ENCODE results near the gene TBC1D10A.

TBC1D10A gene

DNA sequence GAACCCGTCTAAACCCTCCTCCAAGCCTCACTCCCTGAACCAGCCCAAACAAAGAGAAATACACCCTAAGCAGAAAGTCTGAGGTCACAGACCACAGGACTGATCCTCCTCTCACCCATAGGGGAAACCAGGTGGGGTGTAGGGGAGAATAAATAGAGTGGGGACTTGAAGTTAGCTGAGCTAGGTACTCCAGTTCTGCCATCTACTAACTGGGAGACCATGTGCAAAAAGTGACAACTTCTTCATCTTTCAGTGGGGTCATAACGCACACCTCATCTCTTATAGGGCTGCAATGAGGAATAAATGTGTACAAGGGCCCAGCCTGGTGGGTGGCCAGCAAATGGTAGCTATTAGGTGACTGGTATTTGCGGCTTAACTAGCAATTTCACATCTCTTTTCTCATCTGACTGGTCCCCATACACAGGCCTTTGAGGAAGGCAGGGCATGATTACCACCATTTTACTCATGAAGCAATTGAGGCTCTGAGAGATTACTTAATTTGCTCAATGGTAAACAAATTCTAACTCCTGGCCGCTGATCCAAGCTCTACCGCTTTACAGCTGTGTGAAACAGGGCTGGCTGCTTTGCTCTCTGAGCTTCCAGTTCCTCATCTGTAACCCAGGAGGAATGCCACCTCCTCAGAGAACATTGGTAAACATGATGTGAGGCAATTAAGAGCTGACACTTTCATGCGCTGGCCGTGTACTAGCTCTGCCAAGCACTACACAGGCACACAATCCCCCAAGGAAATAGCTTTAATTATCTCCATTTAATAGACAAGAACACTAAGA is 16.6 kb downstream of the TBC1D10A start:
- in situ Hi-C loops (cut with HindIII; ENCODE audit: low pct_unique_long_range_greater_than_20kb, low sequenced_read_pairs): no loop called here
- no peak for TF ChIP-seq JUND (IDR thresholded peaks at IDR 0.05; ENCODE audit: low read depth)
- peak in 1 of 2 experiments; percentile 71 for DNase-seq (ENCODE audit: low read depth in 1 of 2, low spot score in 1 of 2)

- no peak for DNase-seq (ENCODE audit: low read depth in 1 of 2, low spot score in 1 of 2)
- TF ChIP-seq JUND (IDR thresholded peaks at IDR 0.05; ENCODE audit: low read depth): no peak
- in situ Hi-C loops (cut with HindIII; ENCODE audit: low pct_unique_long_range_greater_than_20kb, low sequenced_read_pairs): no loop called here
Observed at GRCh38 chr22:30308518-30309230, 18.1 kb downstream of the TBC1D10A start.

DNA sequence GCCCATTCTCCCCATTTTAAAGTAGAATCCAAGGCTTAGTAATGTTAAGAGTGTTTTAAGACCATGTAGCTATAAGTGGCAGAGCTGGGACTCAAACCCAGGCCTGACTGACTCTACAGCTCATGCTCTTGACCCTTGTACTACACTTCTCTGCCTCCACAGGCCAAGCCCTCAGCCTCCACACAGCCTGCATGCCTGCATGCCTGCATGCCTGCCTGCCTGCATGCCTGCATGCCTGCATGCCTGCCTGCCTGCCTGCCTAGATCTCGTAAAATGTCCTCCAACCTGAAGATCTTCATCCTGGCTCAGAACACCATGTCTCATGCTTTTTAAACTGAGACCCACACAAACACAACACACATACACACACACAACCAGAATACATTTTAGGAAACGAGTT is 18.6 kb downstream of the TBC1D10A start:
- DNase-seq (ENCODE audit: low read depth in 1 of 2, low spot score in 1 of 2): no peak
- in situ Hi-C loops (cut with HindIII; ENCODE audit: low pct_unique_long_range_greater_than_20kb, low sequenced_read_pairs): no loop called here
- TF ChIP-seq JUND (IDR thresholded peaks at IDR 0.05; ENCODE audit: low read depth): no peak

DNA sequence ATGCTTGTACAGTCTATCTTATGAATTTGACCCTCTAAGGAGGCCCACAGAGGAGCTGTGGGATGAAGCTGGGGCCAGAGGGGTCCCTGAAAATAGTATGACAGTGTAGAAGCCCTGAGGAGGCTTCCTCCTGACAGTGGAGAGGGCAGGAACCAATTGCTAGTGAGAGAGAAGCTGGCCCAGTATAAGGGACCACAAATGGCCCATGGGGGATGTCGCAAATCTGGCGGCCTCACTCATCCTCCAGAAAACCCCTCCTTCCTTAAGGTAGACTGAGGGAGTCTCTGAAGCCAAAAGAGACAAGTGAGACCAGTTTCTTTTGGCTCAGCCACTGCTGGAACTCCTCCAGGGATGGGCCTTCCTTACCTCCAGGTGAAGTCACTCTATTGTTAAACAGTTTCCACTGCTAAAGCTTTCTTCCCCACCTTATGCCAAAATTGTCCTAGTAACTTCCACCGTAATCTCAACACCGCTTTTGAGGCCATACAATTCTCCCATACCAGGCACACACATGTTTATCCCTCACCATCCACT is 19.6 kb downstream of the TBC1D10A start:
- in situ Hi-C loops (cut with HindIII; ENCODE audit: low pct_unique_long_range_greater_than_20kb, low sequenced_read_pairs): no loop called here
- DNase-seq (ENCODE audit: low read depth in 1 of 2, low spot score in 1 of 2): peak in 1 of 2 experiments; percentile 36
- no peak for TF ChIP-seq JUND (IDR thresholded peaks at IDR 0.05; ENCODE audit: low read depth)

GRCh38 chr22:30306627-30307011 is 20.1 kb downstream of the TBC1D10A start:
- DNase-seq (ENCODE audit: low read depth in 1 of 2, low spot score in 1 of 2): no peak
- in situ Hi-C loops (cut with HindIII; ENCODE audit: low pct_unique_long_range_greater_than_20kb, low sequenced_read_pairs): no loop called here

GRCh38 chr22:30305906-30306626 is 20.7 kb downstream of the TBC1D10A start:
- in situ Hi-C loops (cut with HindIII; ENCODE audit: low pct_unique_long_range_greater_than_20kb, low sequenced_read_pairs): no loop called here
- DNase-seq (ENCODE audit: low read depth in 1 of 2, low spot score in 1 of 2): no peak
- TF ChIP-seq JUND (IDR thresholded peaks at IDR 0.05; ENCODE audit: low read depth): no peak

More at GRCh38 chr22:30306627-30307011, 20.1 kb downstream of the TBC1D10A start:
- no peak for TF ChIP-seq JUND (IDR thresholded peaks at IDR 0.05; ENCODE audit: low read depth)

DNA sequence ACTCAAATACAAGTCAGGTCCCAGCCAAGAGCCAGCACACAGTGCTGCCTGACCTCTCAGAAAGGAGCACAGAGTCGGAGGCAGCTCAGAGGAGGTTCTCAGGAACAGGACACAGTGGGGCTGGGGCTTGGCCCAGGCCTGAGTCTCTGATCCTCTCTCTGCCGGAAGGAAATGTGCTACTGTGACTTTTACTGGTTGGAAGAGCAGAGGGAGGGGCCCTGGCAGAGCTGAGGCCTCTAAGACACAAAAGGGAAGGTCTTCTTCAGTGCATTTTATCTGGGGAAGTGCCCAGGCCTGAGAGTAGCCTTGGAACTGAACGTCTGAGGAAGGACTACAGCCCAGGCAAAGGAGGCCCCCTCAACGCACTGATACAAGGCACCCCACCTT is 21.2 kb downstream of the TBC1D10A start:
- DNase-seq (ENCODE audit: low read depth in 1 of 2, low spot score in 1 of 2): peak in 1 of 2 experiments; percentile 24
- TF ChIP-seq JUND (IDR thresholded peaks at IDR 0.05; ENCODE audit: low read depth): no peak
- in situ Hi-C loops (cut with HindIII; ENCODE audit: low pct_unique_long_range_greater_than_20kb, low sequenced_read_pairs): no loop called here

GRCh38 chr22:30304495-30305244 is 22.1 kb downstream of the TBC1D10A start:
- TF ChIP-seq JUND (IDR thresholded peaks at IDR 0.05; ENCODE audit: low read depth): no peak
- in situ Hi-C loops (cut with HindIII; ENCODE audit: low pct_unique_long_range_greater_than_20kb, low sequenced_read_pairs): no loop called here
- peak in 1 of 2 experiments; percentile 55 for DNase-seq (ENCODE audit: low read depth in 1 of 2, low spot score in 1 of 2)

DNA sequence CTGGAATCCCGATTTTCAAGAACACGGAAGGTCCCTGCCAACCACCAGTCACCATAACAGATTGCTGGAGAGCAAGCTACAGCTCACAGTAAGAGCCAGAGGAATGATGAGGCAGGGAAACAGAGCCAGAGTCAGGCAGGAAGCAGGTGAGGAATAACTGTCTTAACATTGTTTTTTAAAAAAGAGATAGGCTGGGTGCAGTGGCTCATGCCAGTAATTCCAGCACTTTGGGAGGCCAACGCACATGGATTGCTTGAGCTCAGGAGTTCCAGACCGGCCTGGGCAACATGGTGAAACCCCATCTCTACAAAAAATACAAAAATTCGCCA is 24.0 kb downstream of the TBC1D10A start:
- DNase-seq (ENCODE audit: low read depth in 1 of 2, low spot score in 1 of 2): peak in 1 of 2 experiments; percentile 13
- no peak for TF ChIP-seq JUND (IDR thresholded peaks at IDR 0.05; ENCODE audit: low read depth)
- in situ Hi-C loops (cut with HindIII; ENCODE audit: low pct_unique_long_range_greater_than_20kb, low sequenced_read_pairs): no loop called here

DNA sequence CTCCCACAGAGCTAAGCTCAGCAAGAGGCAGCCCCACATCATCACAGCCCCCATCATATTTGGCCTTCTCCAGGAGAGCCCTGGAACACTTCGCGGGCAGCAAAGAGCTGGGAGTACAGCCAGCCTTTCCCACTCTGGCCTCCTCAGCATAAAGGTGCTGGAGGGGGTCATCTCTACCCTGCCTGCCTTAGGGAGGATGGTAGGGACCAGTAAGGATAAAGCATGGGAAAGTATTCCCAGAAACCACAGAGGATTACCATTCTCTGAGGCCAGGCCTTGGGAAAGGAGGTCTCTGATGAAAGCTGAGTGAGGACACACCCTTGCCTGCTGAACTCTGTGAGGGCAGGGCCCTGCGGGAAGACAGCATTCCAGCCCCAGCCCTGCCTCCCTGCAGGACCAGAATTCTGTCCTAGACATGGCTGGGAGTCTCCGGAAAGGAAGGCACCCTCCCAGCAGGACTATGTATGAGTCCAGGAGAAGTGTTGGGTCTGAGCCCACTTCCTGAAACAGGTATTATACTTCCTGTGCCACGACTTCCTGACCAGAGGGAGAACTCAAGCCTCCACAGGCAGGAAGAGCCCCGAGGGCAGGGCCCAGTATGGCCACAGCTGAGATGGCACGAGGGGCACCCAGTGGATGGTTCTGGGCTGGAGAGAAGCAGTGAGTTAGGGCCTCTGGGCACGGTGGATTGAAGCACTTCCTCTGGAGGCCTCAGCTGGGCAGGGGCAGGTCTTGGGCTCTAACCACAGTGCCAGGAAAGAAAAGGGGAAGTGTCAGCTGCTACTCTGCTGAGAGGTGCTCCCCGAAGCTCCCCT is 24.5 kb downstream of the TBC1D10A start:
- in situ Hi-C loops (cut with HindIII; ENCODE audit: low pct_unique_long_range_greater_than_20kb, low sequenced_read_pairs): no loop called here
- no peak for TF ChIP-seq JUND (IDR thresholded peaks at IDR 0.05; ENCODE audit: low read depth)
- DNase-seq (ENCODE audit: low read depth in 1 of 2, low spot score in 1 of 2): peak in 1 of 2 experiments; percentile 63

DNA sequence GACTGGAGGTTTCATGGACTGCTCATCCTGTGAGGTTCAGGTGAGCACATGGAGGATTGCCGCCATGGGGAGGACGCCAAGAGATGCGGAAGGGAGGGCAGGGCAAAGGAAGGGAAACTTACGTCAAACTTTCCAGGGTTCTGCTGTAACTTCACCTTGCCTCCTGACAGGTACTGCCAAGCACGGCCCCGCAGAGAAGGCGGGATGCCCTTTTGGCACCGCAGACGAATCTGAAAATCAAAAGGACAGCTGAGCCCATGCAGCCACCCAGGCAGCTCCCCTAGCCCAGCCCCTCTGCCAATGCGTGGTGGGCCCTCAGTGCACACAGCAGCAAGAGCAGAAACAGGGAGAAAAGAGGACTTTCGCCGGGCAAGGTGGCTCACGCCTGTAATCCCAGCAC is 27.4 kb downstream of the TBC1D10A start:
- in situ Hi-C loops (cut with HindIII; ENCODE audit: low pct_unique_long_range_greater_than_20kb, low sequenced_read_pairs): no loop called here
- DNase-seq (ENCODE audit: low read depth in 1 of 2, low spot score in 1 of 2): no peak
- no peak for TF ChIP-seq JUND (IDR thresholded peaks at IDR 0.05; ENCODE audit: low read depth)

Data from T47D (cell line).